GM12873 (cell line): Measurements from ENCODE around the gene EMC6.

Experiments
- CTCF ChIP-seq: IDR thresholded peaks from 2 replicates; pipeline ENCODE4 v1.5.1; 2012; ENCODE audit warnings: low read depth, mild to moderate bottlenecking, moderate library complexity, low read length, control low read depth; ENCODE audit not compliant: insufficient read depth; ENCODE audit errors: missing control alignments

The EMC6 gene

GRCh38 chr17:3719265-3719664 is 50.7 kb downstream of the EMC6 start:
- no peak for TF ChIP-seq CTCF
